Measurements from ENCODE around the gene KIAA0319L.

The KIAA0319L gene

GRCh38 chr1:35576061-35576765 lies 19.0 kb upstream of the KIAA0319L start:
- H3K4me1 Mint-ChIP-seq: peaks cover 26% of the 10 kb centered on the region
- no peak for TF ChIP-seq CTCF (IDR thresholded peaks at IDR 0.05)
- no peak for DNase-seq
- no peak overlapping the region for H3K27ac Mint-ChIP-seq
- H3K27me3 Mint-ChIP-seq (ENCODE audit: low read depth, poor library complexity): peaks cover 99% of the 10 kb centered on the region
- no peaks in the 10 kb centered on the region for H3K9me3 Mint-ChIP-seq
- peak overlapping the region; percentile 70 for H3K4me3 Mint-ChIP-seq
- no peaks in the 10 kb centered on the region for H3K36me3 Mint-ChIP-seq (ENCODE audit: low read depth)

GRCh38 chr1:35575416-35575958 lies 18.3 kb upstream of the KIAA0319L start:
- no peak for DNase-seq
- no peak overlapping the region for H3K27ac Mint-ChIP-seq
- H3K9me3 Mint-ChIP-seq: no peaks in the 10 kb centered on the region
- H3K4me3 Mint-ChIP-seq: peak overlapping the region; percentile 4
- peaks cover 100% of the 10 kb centered on the region for H3K27me3 Mint-ChIP-seq (ENCODE audit: low read depth, poor library complexity)
- no peaks in the 10 kb centered on the region for H3K36me3 Mint-ChIP-seq (ENCODE audit: low read depth)
- H3K4me1 Mint-ChIP-seq: peaks cover 26% of the 10 kb centered on the region
- no peak for TF ChIP-seq CTCF (IDR thresholded peaks at IDR 0.05)

GRCh38 chr1:35574655-35575415 lies 17.6 kb upstream of the KIAA0319L start:
- TF ChIP-seq CTCF (IDR thresholded peaks at IDR 0.05): no peak
- Mint-ChIP-seq H3K4me3 (peak overlapping the region; percentile 4), H3K9me3 (no peaks in the 10 kb centered on the region), H3K4me1 (peaks cover 26% of the 10 kb centered on the region), H3K27me3 (ENCODE audit: low read depth, poor library complexity) (peaks cover 100% of the 10 kb centered on the region), H3K36me3 (ENCODE audit: low read depth) (no peaks in the 10 kb centered on the region), H3K27ac (no peak overlapping the region)
- no peak for DNase-seq

- peaks cover 26% of the 10 kb centered on the region for H3K4me1 Mint-ChIP-seq
- H3K4me3 Mint-ChIP-seq: no peak overlapping the region
- no peak overlapping the region for H3K27ac Mint-ChIP-seq
- TF ChIP-seq CTCF (IDR thresholded peaks at IDR 0.05): no peak
- H3K27me3 Mint-ChIP-seq (ENCODE audit: low read depth, poor library complexity): peaks cover 100% of the 10 kb centered on the region
- H3K36me3 Mint-ChIP-seq (ENCODE audit: low read depth): no peaks in the 10 kb centered on the region
- DNase-seq: no peak
- no peaks in the 10 kb centered on the region for H3K9me3 Mint-ChIP-seq
Observed at GRCh38 chr1:35574125-35574654, 17.0 kb upstream of the KIAA0319L start.

GRCh38 chr1:35573198-35574124 lies 16.3 kb upstream of the KIAA0319L start, which contains the start of gene TFAP2E:
TSS of gene TFAP2E (plus strand) at chr1:35573314. CDS start at chr1:35573578, 264 bp downstream.
- TF ChIP-seq CTCF (IDR thresholded peaks at IDR 0.05): no peak
- Mint-ChIP-seq H3K4me1 (peaks cover 24% of the 10 kb centered on the region), H3K27ac (no peak within 1 kb of the TSS), H3K9me3 (no peaks in the 10 kb centered on the region), H3K4me3 (peak within 1 kb of the TSS; percentile 58), H3K27me3 (ENCODE audit: low read depth, poor library complexity) (peaks cover 97% of the 10 kb centered on the region), H3K36me3 (ENCODE audit: low read depth) (no peaks in the 10 kb centered on the region)
- DNase-seq: peak; percentile 50

Data from nephron progenitor cell (in vitro differentiated cells).